Activated T-cell treated with anti-CD3 and anti-CD28 coated beads, Interleukin-2, amount 50 U/mL, for 24 hours (primary cell): ENCODE results near the gene TEX48.

ENCODE experiments used
- DNase-seq: peaks from one replicate; pipeline ENCODE4 v3.0.0-alpha.2; 2020
- H3K27ac Mint-ChIP-seq: 2 replicates; pipeline ENCODE4 v1.8.0; 2020; ENCODE audit warnings: mild to moderate bottlenecking, mixed read lengths
- H3K27me3 Mint-ChIP-seq: 2 replicates; pipeline ENCODE4 v1.8.0; 2020; ENCODE audit warnings: mixed read lengths
- H3K36me3 Mint-ChIP-seq: 2 replicates; pipeline ENCODE4 v1.8.0; 2020; ENCODE audit warnings: low read depth, mixed read lengths
- H3K4me1 Mint-ChIP-seq: 2 replicates; pipeline ENCODE4 v1.8.0; 2020; ENCODE audit warnings: low read depth, mixed read lengths
- H3K4me3 Mint-ChIP-seq: 2 replicates; pipeline ENCODE4 v1.8.0; 2020; ENCODE audit warnings: mild to moderate bottlenecking, moderate library complexity, mixed read lengths
- H3K9me3 Mint-ChIP-seq: 2 replicates; pipeline ENCODE4 v1.8.0; 2020; ENCODE audit warnings: mixed read lengths

Gene TEX48

GRCh38 chr9:114706711-114707110 lies 24.7 kb upstream of the TEX48 start:
- DNase-seq: no peak
- Mint-ChIP-seq H3K36me3 (peaks cover 10% of the 10 kb centered on the region), H3K27ac (peak overlapping the region; percentile 49), H3K4me1 (peaks cover 56% of the 10 kb centered on the region), H3K9me3 (no peaks in the 10 kb centered on the region), H3K4me3 (peak overlapping the region; percentile 62), H3K27me3 (peaks cover 2% of the 10 kb centered on the region)

- H3K27ac Mint-ChIP-seq: no peak overlapping the region
- peaks cover 1% of the 10 kb centered on the region for H3K27me3 Mint-ChIP-seq
- peaks cover 2% of the 10 kb centered on the region for H3K9me3 Mint-ChIP-seq
- no peak overlapping the region for H3K4me3 Mint-ChIP-seq
- peaks cover 68% of the 10 kb centered on the region for H3K4me1 Mint-ChIP-seq
- no peak for DNase-seq
- H3K36me3 Mint-ChIP-seq: peaks cover 29% of the 10 kb centered on the region
Observed at GRCh38 chr9:114701988-114702387, 20.0 kb upstream of the TEX48 start.

GRCh38 chr9:114697951-114698351 lies 16.0 kb upstream of the TEX48 start:
- peaks cover 2% of the 10 kb centered on the region for H3K9me3 Mint-ChIP-seq
- peak overlapping the region; percentile 99 for H3K27ac Mint-ChIP-seq
- peak overlapping the region; percentile 70 for H3K4me3 Mint-ChIP-seq
- peaks cover 88% of the 10 kb centered on the region for H3K4me1 Mint-ChIP-seq
- DNase-seq: no peak
- no peaks in the 10 kb centered on the region for H3K27me3 Mint-ChIP-seq
- peaks cover 24% of the 10 kb centered on the region for H3K36me3 Mint-ChIP-seq

- Mint-ChIP-seq H3K27ac (peak overlapping the region; percentile 99), H3K36me3 (peaks cover 21% of the 10 kb centered on the region), H3K27me3 (no peaks in the 10 kb centered on the region), H3K4me1 (peaks cover 93% of the 10 kb centered on the region), H3K9me3 (peaks cover 2% of the 10 kb centered on the region), H3K4me3 (peak overlapping the region; percentile 70)
- peak; percentile 70 for DNase-seq
Observed at GRCh38 chr9:114696814-114697544, 15.0 kb upstream of the TEX48 start.

DNA sequence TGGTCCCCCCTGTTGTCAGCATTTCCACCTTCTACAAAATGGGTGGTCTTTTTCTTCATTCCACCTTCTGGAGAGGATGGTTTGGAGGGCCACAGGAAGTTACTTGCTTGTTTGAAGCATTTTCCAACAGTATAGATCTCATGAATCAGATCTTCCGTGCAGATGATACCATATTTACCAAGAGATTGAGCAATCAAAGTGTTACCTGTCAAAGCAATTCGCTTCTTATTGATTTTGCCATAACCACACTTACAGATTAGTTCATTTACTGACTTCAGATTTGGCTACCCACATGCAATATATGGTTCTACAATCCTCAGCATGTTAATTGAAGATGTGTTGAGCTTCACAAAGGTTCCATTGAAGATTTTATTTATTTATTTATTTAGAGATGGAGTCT lies 14.0 kb upstream of the TEX48 start:
- Mint-ChIP-seq H3K27me3 (no peaks in the 10 kb centered on the region), H3K4me3 (no peak overlapping the region), H3K27ac (peak overlapping the region; percentile 99), H3K36me3 (peaks cover 21% of the 10 kb centered on the region), H3K4me1 (peaks cover 95% of the 10 kb centered on the region), H3K9me3 (peaks cover 2% of the 10 kb centered on the region)
- DNase-seq: no peak

- Mint-ChIP-seq H3K4me1 (peaks cover 96% of the 10 kb centered on the region), H3K27ac (peak overlapping the region; percentile 93), H3K36me3 (peaks cover 14% of the 10 kb centered on the region), H3K9me3 (peaks cover 2% of the 10 kb centered on the region), H3K27me3 (no peaks in the 10 kb centered on the region), H3K4me3 (peak overlapping the region; percentile 32)
- peak; percentile 60 for DNase-seq
Observed at GRCh38 chr9:114694719-114695269, 12.8 kb upstream of the TEX48 start.

DNA sequence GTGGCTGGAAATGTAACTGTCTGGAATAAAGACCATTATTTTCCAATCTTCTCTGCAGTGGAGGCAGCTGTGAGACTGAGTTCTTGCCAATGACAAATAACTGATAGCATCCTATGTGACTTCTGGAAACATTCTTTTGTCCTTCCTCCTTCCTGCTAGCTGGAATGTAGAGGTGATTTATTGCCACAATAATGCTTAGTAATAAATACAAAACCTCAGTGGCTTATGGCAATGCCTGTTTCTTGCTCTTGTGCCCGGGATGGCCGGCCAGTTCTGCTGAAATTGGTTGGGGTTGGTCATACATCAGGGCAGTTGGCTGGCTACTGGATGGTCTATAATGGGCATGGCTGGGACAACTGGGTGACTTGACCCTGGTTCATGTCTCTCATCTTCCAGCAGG lies 12.2 kb upstream of the TEX48 start:
- Mint-ChIP-seq H3K4me1 (peaks cover 96% of the 10 kb centered on the region), H3K27me3 (no peaks in the 10 kb centered on the region), H3K9me3 (no peaks in the 10 kb centered on the region), H3K36me3 (peaks cover 8% of the 10 kb centered on the region), H3K4me3 (no peak overlapping the region), H3K27ac (peak overlapping the region; percentile 93)
- DNase-seq: no peak

DNA sequence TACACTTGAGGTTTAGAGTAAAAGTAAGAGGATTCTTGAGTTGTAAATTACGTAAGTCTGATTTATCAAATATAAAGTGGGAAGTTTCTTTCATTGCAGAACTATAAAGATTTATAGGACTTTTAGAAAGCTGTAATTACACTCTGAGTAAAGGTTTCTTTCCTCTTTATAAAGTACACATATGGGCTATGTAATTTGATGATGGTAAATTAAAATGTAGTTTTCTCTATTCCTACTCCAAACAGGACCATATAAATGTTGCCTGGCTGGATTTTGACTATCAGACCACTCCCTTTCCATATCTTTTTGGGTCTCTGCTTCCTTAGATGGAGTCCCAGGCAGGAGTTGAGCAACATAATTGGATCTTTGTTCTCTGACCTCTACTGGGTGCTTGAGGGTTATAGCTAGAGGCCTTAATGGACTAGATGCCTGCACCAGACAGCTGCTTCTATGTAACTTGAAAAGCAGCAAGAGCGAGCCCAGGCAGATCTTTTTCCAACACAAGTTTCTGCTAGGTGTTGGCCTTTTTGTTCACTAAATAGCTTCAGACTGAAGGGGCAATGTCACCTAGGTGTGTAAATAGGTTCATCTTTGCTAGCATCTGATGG lies 11.4 kb upstream of the TEX48 start:
- Mint-ChIP-seq H3K27me3 (no peaks in the 10 kb centered on the region), H3K36me3 (peaks cover 13% of the 10 kb centered on the region), H3K4me1 (peaks cover 96% of the 10 kb centered on the region), H3K27ac (peak overlapping the region; percentile 99), H3K4me3 (no peak overlapping the region), H3K9me3 (no peaks in the 10 kb centered on the region)
- DNase-seq: no peak

DNA sequence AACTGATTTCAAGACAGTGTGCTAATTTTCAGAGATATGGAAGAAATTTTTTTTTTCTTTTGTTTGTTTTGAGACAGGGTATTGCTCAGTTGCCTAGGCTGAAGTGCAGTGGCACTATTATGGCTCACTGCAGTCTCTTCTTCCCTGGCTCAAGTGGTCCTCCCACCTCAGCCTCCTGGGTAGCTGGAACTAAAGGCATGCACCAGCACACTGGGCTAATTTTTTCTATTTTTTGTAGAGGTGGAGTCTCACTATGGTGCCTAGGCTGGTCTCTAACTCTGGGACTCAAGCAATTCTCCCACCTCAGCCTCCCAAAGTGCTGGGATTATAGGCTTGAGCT lies 9.9 kb upstream of the TEX48 start:
- DNase-seq: peak; percentile 56
- Mint-ChIP-seq H3K36me3 (peaks cover 25% of the 10 kb centered on the region), H3K4me3 (peak overlapping the region; percentile 68), H3K9me3 (peaks cover 6% of the 10 kb centered on the region), H3K27ac (peak overlapping the region; percentile 99), H3K4me1 (peaks cover 96% of the 10 kb centered on the region), H3K27me3 (no peaks in the 10 kb centered on the region)

DNA sequence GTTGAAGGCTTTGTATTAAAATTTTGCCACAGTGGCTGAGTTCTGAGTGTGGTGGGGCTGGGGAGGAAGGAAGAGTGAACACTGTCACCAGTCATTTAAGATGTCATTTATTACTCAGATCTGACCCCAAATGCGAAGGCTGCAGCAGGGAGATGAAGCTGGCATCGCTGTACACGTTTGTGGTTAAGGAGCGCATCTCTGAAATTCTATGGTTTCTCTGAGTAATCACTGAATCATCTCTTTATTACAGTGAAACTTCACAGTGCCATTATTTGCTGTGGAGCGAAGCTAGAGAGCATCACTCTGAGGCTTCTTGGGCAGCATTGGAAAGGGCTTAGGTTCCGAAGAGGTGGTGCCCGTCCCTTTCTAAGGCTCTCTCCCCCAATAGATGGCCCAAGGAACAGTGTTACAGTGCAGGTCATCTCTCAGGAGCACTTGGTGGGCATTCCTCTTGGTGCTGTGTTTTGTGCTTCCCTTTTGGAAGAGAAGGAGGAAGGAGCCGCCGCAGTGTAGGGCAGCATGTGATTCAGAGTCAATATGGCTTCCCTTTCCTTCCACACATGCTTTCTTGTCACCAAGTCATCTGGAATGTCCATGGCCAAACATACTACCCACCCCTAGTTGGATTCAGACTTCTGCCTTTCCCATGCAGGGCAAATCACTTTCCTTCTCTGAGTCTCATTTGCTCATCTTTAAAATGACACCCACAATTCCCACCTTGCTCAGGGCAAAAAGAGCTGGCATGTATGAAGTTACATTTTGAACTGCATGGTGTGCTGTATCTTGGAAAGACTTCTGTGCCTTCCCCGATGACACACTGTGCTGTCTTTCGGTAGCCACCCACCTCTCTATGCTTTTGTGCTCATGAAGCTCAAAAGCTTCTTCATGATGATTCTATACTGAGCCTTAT lies 9.3 kb upstream of the TEX48 start:
- H3K27me3 Mint-ChIP-seq: no peaks in the 10 kb centered on the region
- peak overlapping the region; percentile 99 for H3K27ac Mint-ChIP-seq
- peaks cover 27% of the 10 kb centered on the region for H3K36me3 Mint-ChIP-seq
- peak; percentile 77 for DNase-seq
- peaks cover 8% of the 10 kb centered on the region for H3K9me3 Mint-ChIP-seq
- H3K4me3 Mint-ChIP-seq: peak overlapping the region; percentile 68
- peaks cover 96% of the 10 kb centered on the region for H3K4me1 Mint-ChIP-seq

- Mint-ChIP-seq H3K9me3 (peaks cover 8% of the 10 kb centered on the region), H3K36me3 (peaks cover 37% of the 10 kb centered on the region), H3K4me3 (peak overlapping the region; percentile 15), H3K27ac (peak overlapping the region; percentile 99), H3K4me1 (peaks cover 98% of the 10 kb centered on the region), H3K27me3 (no peaks in the 10 kb centered on the region)
- peak; percentile 42 for DNase-seq
Observed at GRCh38 chr9:114690308-114690707, 8.3 kb upstream of the TEX48 start.

DNA sequence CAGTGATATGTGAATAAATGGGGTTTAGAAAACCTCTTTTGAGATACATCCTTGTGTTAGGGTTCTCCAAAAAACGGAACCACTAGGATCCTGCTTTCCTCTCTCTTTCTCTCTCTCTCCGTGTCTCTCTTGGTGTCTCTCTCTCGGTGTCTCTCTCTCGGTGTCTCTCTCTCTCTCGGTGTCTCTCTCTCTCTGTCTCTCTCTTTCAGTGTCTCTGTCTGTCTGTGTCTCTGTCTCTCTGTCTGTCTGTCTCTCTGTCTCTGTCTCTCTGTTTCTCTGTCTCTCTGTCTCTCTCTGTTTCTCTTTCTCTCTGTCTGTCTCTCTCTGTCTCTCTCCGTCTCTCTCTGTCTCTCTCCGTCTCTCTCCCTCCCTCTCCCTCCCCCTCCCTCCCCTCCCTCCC lies 7.8 kb upstream of the TEX48 start:
- Mint-ChIP-seq H3K4me1 (peaks cover 94% of the 10 kb centered on the region), H3K9me3 (peaks cover 8% of the 10 kb centered on the region), H3K4me3 (peak overlapping the region; percentile 7), H3K27ac (peak overlapping the region; percentile 99), H3K27me3 (no peaks in the 10 kb centered on the region), H3K36me3 (peaks cover 37% of the 10 kb centered on the region)
- no peak for DNase-seq

DNA sequence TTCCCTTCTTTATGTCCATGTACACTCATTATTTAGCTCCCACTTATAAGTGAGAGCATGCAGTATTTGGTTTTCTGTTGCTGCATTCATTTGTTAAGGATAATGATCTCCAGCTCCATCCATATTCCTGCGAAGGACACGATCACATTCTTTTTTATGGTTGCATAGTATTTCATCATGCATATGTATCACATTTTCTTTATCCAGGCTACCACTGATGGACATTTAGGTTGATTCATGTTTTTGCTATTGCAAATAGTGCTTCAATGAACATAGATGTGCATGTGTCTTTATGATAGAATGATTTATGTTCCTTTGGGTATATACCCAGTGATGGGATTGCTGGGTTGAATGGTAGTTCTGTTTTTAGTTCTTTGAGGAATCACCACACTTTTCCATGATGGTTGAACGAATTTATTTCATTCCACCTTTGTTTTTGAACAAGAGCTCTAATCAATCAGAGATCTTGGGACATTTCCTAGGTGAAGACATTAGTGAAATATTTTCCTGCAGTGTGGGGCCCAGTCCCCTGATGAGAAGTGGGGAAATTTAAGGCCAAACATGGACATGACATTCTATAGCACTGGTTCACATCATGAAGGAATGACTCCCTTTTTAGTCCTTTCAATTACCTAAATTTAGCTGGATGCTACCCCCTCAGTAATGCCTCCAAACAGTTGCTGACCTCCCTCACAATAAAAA lies 7.1 kb upstream of the TEX48 start:
- Mint-ChIP-seq H3K36me3 (peaks cover 44% of the 10 kb centered on the region), H3K27ac (peak overlapping the region; percentile 99), H3K27me3 (no peaks in the 10 kb centered on the region), H3K9me3 (peaks cover 10% of the 10 kb centered on the region), H3K4me1 (peaks cover 94% of the 10 kb centered on the region), H3K4me3 (no peak overlapping the region)
- DNase-seq: no peak

DNA sequence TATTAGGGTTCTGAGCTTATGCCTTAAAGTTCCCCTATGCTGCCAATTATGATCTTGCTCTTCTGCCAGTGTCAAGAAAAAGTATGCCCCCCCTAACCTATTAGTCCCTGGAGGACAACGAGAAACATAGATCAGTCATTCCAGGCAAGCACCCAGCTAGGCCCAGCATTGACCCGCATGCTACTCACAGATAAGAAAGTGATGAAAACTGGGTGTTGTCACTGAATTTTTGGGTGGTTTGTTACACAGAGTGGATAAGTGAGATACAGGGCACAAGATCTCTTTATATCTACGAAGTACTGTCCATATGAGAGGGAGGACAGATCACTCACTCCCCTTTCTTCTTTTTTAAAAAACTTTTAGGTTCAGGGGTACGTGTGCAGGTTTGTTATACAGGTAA lies 6.4 kb upstream of the TEX48 start:
- H3K27ac Mint-ChIP-seq: peak overlapping the region; percentile 53
- peaks cover 90% of the 10 kb centered on the region for H3K4me1 Mint-ChIP-seq
- DNase-seq: no peak

More for the DNA sequence above, 6.4 kb upstream of the TEX48 start:
- Mint-ChIP-seq H3K27me3 (no peaks in the 10 kb centered on the region), H3K36me3 (peaks cover 45% of the 10 kb centered on the region), H3K4me3 (no peak overlapping the region), H3K9me3 (peaks cover 10% of the 10 kb centered on the region)
